ENCODE data around the gene CEP57L1. TPM values are rescaled to one million over a fixed set of nuclear protein-coding genes. Genes with fewer than 3 reads are reported as not detected.

Gene CEP57L1
- total and polyA plus RNA-seq, 4 donors: 3.8 to 22.1 (median 10.2) TPM

- Histone ChIP-seq H3K27ac (ENCODE audit: low read depth in 1 of 2, low read length in 2 of 2) (peak overlapping the region; percentile 21 to 35), H3K27me3 (ENCODE audit: control insufficient read depth in 4 of 4, insufficient read depth in 4 of 4, low read length in 3 of 4) (no peaks in the 10 kb centered on the region), H3K36me3 (ENCODE audit: control insufficient read depth in 4 of 4, insufficient read depth in 3 of 4, low read depth in 1 of 4, low read length in 3 of 4) (peaks cover 0 to 4% (median 1%) of the 10 kb centered on the region in 4 donors), H3K4me3 (ENCODE audit: low read depth in 1 of 3, low read length in 3 of 3) (no peak overlapping the region), H3K9ac (ENCODE audit: low read depth in 1 of 2, low read length in 2 of 2) (no peak overlapping the region), H3K4me1 (ENCODE audit: control insufficient read depth in 4 of 4, insufficient read depth in 4 of 4, low read length in 3 of 4) (peaks cover 3 to 30% (median 21%) of the 10 kb centered on the region in 4 donors), H3K9me3 (ENCODE audit: control insufficient read depth in 4 of 4, low read length in 3 of 4) (no peaks in the 10 kb centered on the region)
- 76% methylated on average over 5 of the region's 5 CpGs for WGBS
- DNase-seq (ENCODE audit: low spot score): no peak
- no peak for TF ChIP-seq HNF4G (IDR thresholded peaks at IDR 0.05)
- TF ChIP-seq YY1 (IDR thresholded peaks at IDR 0.05): no peak
- no peak for TF ChIP-seq TAF1 (conservative IDR thresholded peaks at IDR 0.05)
- TF ChIP-seq SP1 (IDR thresholded peaks at IDR 0.05): no peak
- no peak for TF ChIP-seq RAD21 (IDR thresholded peaks at IDR 0.05)
- TF ChIP-seq RXRA (IDR thresholded peaks at IDR 0.05): no peak
- no peak for TF ChIP-seq EGR1 (IDR thresholded peaks at IDR 0.05; ENCODE audit: low read depth in 2 of 2)
- TF ChIP-seq REST (IDR thresholded peaks at IDR 0.05): no peak
- no peak for TF ChIP-seq MAX (IDR thresholded peaks at IDR 0.05)
- no peak for TF ChIP-seq NR2F2 (IDR thresholded peaks at IDR 0.05)
These were observed 7.5 kb upstream of the CEP57L1 start for GRCh38 chr6:109087661-109088264.

GRCh38 chr6:109088995-109089394 lies 6.3 kb upstream of the CEP57L1 start:
- Histone ChIP-seq H3K9me3 (ENCODE audit: control insufficient read depth in 4 of 4, low read length in 3 of 4) (no peaks in the 10 kb centered on the region), H3K27ac (ENCODE audit: low read depth in 1 of 2, low read length in 2 of 2) (no peak overlapping the region), H3K4me3 (ENCODE audit: low read depth in 1 of 3, low read length in 3 of 3) (no peak overlapping the region), H3K27me3 (ENCODE audit: control insufficient read depth in 4 of 4, insufficient read depth in 4 of 4, low read length in 3 of 4) (no peaks in the 10 kb centered on the region), H3K36me3 (ENCODE audit: control insufficient read depth in 4 of 4, insufficient read depth in 3 of 4, low read depth in 1 of 4, low read length in 3 of 4) (peaks cover 0 to 4% (median 1%) of the 10 kb centered on the region in 4 donors), H3K9ac (ENCODE audit: low read depth in 1 of 2, low read length in 2 of 2) (no peak overlapping the region), H3K4me1 (ENCODE audit: control insufficient read depth in 4 of 4, insufficient read depth in 4 of 4, low read length in 3 of 4) (peaks cover 3 to 41% (median 21%) of the 10 kb centered on the region in 4 donors)
- 98% methylated on average over 1 of the region's 1 CpG for WGBS
- DNase-seq (ENCODE audit: low spot score): no peak
- no peak for TF ChIP-seq REST (IDR thresholded peaks at IDR 0.05)
- no peak for TF ChIP-seq RAD21 (IDR thresholded peaks at IDR 0.05)
- no peak for TF ChIP-seq SP1 (IDR thresholded peaks at IDR 0.05)
- TF ChIP-seq ATF3 (IDR thresholded peaks at IDR 0.05): no peak
- TF ChIP-seq FOXA2 (IDR thresholded peaks at IDR 0.05): no peak
- no peak for TF ChIP-seq YY1 (IDR thresholded peaks at IDR 0.05)
- TF ChIP-seq CTCF (IDR thresholded peaks at IDR 0.05; ENCODE audit: low read depth, low read length, missing input control): no peak
- TF ChIP-seq JUND (IDR thresholded peaks at IDR 0.05): no peak

Data from liver (tissue), 9 donors.